GM12878 (cell line): Measurements from ENCODE around the gene OR2S2. TPM values are rescaled to one million over a fixed set of nuclear protein-coding genes. Genes with fewer than 3 reads are reported as not detected.

Experiments
- ATAC-seq: fragments of 200-7000 bp; cut with Tn5 transposase; 3 replicates; pipeline ENCODE4 v1.9.1; 2020; ENCODE audit warnings: mild to moderate bottlenecking, moderate library complexity
- BruUV-seq: library from RNA; stranded (reverse); fragments of 400-500 nt; replicated peaks from 2 replicates; lab custom pipeline; 2021; lab: Mats Ljungman, UMichigan
- CTCF ChIA-PET: fragments of 300-600 bp; sonication (Branson Sonifier 250); formaldehyde crosslinking; extraction: SDS; loops from one replicate; lab custom pipeline; 2021; ENCODE audit warnings: inconsistent platforms; lab: Yijun Ruan, JAX
- POLR2A ChIA-PET: fragments of 350-600 bp; formaldehyde crosslinking; extraction: SDS; loops from one replicate; lab custom pipeline; 2021; ENCODE audit warnings: inconsistent platforms; lab: Charles Lee
- RAD21 ChIA-PET: fragments of 300-600 bp; sonication (Branson Sonifier 250); formaldehyde crosslinking; loops from one replicate; lab custom pipeline; 2023; ENCODE audit warnings: antibody characterized with exemption; ENCODE audit not compliant: unreplicated experiment; lab: Charles Lee
- SMC1A ChIA-PET: fragments of 300-600 bp; sonication (Branson Sonifier 250); formaldehyde crosslinking; loops from one replicate; lab custom pipeline; 2023; ENCODE audit not compliant: unreplicated experiment, uncharacterized antibody; lab: Charles Lee
- DNase-seq: peaks from one replicate; pipeline ENCODE4 v3.0.0-alpha.2; 2011; ENCODE audit warnings: low read depth, low spot score
- FAIRE-seq: peaks from 3 replicates; lab custom pipeline; 2011; peaks lifted over from hg19 to GRCh38; lab: Jason Lieb, UNC
- H2AFZ ChIP-seq: 2 replicates; pipeline ENCODE4 v1.6.0; 2011; ENCODE audit warnings: low read depth, low read length, control low read depth; ENCODE audit not compliant: control insufficient read depth
- H3K27ac ChIP-seq: 2 replicates; pipeline ENCODE4 v1.5.1; 2011; ENCODE audit warnings: control low read depth; ENCODE audit not compliant: control insufficient read depth, insufficient read depth
- H3K27me3 ChIP-seq, 2 experiments: replicated peaks in 1 of 2; 2 replicates each; pipeline versions ENCODE4 v1.6.0 to v1.6.1; 2011; ENCODE audit warnings: low read length in 1 of 2; ENCODE audit not compliant: control insufficient read depth in 2 of 2, insufficient read depth in 2 of 2
- H3K36me3 ChIP-seq, 2 experiments: 2 replicates each; pipeline ENCODE4 v1.5.1; 2011; ENCODE audit warnings: low read length in 1 of 2; ENCODE audit not compliant: control insufficient read depth in 2 of 2, insufficient read depth in 2 of 2
- H3K4me1 ChIP-seq: 2 replicates; pipeline ENCODE4 v1.6.1; 2011; ENCODE audit warnings: mild to moderate bottlenecking, low read length, moderate library complexity, mixed read lengths; ENCODE audit not compliant: control insufficient read depth, insufficient read depth
- H3K4me2 ChIP-seq: 2 replicates; pipeline ENCODE4 v1.6.0; 2011; ENCODE audit warnings: control low read depth; ENCODE audit not compliant: control insufficient read depth, insufficient read depth
- H3K4me3 ChIP-seq: fragments of 200-600 bp; sonication (generic); 2 replicates; pipeline ENCODE4 v1.5.1; 2016
- H3K79me2 ChIP-seq: 2 replicates; pipeline ENCODE4 v1.6.0; 2011; ENCODE audit warnings: low read length; ENCODE audit not compliant: control insufficient read depth, insufficient read depth
- H3K9ac ChIP-seq: 2 replicates; pipeline ENCODE4 v1.8.0; 2011; ENCODE audit warnings: low read length, control low read depth, mixed read lengths; ENCODE audit not compliant: control insufficient read depth, insufficient read depth
- H3K9me3 ChIP-seq: replicated peaks from 3 replicates; pipeline ENCODE4 v1.5.1; 2011; ENCODE audit warnings: mild to moderate bottlenecking, low read length; ENCODE audit not compliant: control insufficient read depth, insufficient read depth
- H4K20me1 ChIP-seq: 2 replicates; pipeline ENCODE4 v1.6.0; 2011; ENCODE audit not compliant: control insufficient read depth, insufficient read depth
- BCL11A ChIP-seq: IDR thresholded peaks from 2 replicates; pipeline ENCODE4 v1.6.1; 2011; ENCODE audit warnings: low read depth, low read length
- BMI1 ChIP-seq: fragments of 450-650 bp; IDR thresholded peaks from 2 replicates; pipeline ENCODE4 v1.6.1; 2016; ENCODE audit warnings: mild to moderate bottlenecking, moderate library complexity, borderline replicate concordance
- CBFB ChIP-seq: IDR thresholded peaks from 2 replicates; pipeline ENCODE4 v1.6.1; 2016; ENCODE audit warnings: antibody characterized with exemption, low read depth
- CEBPB ChIP-seq, 2 experiments: fragments of 150-350 bp in 1 of 2; IDR thresholded peaks; 2 replicates each; pipeline ENCODE4 v1.6.1; 2012 to 2014; ENCODE audit warnings: low read depth in 2 of 2, low read length in 2 of 2, borderline replicate concordance in 1 of 2, inconsistent platforms in 1 of 2
- CHD1 ChIP-seq: IDR thresholded peaks from 2 replicates; pipeline ENCODE4 v1.6.1; 2012; ENCODE audit warnings: low read depth, low read length, improper control_type of control experiment
- ESRRA ChIP-seq: IDR thresholded peaks from 2 replicates; pipeline ENCODE4 v1.6.1; 2012; ENCODE audit warnings: mild to moderate bottlenecking, low read length, improper control_type of control experiment
- FOS ChIP-seq: IDR thresholded peaks from 3 replicates; pipeline ENCODE4 v1.6.1; 2011; ENCODE audit warnings: borderline replicate concordance; ENCODE audit not compliant: insufficient read length; ENCODE audit errors: extremely low read depth
- KDM1A ChIP-seq: fragments of 200-600 bp; sonication (generic); IDR thresholded peaks from 2 replicates; pipeline ENCODE4 v1.6.1; 2016; ENCODE audit warnings: borderline replicate concordance
- MEF2B ChIP-seq: fragments of 450-650 bp; IDR thresholded peaks from 2 replicates; pipeline ENCODE4 v1.6.1; 2018; ENCODE audit warnings: mild to moderate bottlenecking, moderate library complexity; ENCODE audit not compliant: partially characterized antibody, poor library complexity, severe bottlenecking
- SPI1 ChIP-seq: IDR thresholded peaks from 2 replicates; pipeline ENCODE4 v1.6.1; 2011; ENCODE audit warnings: low read depth, mild to moderate bottlenecking, low read length, moderate library complexity, borderline replicate concordance; ENCODE audit not compliant: insufficient read depth
- ZNF24 ChIP-seq: fragments of 450-650 bp; IDR thresholded peaks from 2 replicates; pipeline ENCODE4 v1.6.1; 2017; ENCODE audit warnings: antibody characterized with exemption, mild to moderate bottlenecking
- WGBS: methylation state at CpG from one replicate; pipeline ENCODE4 v1.1.6; 2016; ENCODE audit warnings: low lambda C conversion rate; ENCODE audit not compliant: insufficient replicate concordance, insufficient coverage; ENCODE audit errors: missing lambda C conversion rate; 5-methylcytosine and 5-hydroxymethylcytosine counted together
- in situ Hi-C: fragments of 300-500 bp; cut with MboI; formaldehyde crosslinking; loops from 9 replicates; pipeline ENCODE4 v1.14.3; 2018; ENCODE audit warnings: mixed read lengths
- intact Hi-C: fragments of 100-400 bp; cut with micrococcal nuclease; formaldehyde crosslinking; loops from one replicate; pipeline ENCODE4 v1.14.2; 2022; ENCODE audit not compliant: unreplicated experiment
- polyA plus RNA-seq, 11 experiments: library from polyadenylated mRNA; depleted of rRNA in 4 of 11; unstranded in 6 of 11; stranded (reverse) in 5 of 11; fragments of >200 nt; fragmentation: Nextera tagmentation in 4 of 11; fragmentation: Illumina TruSeq in 1 of 11; extraction: Ambion mirVana in 4 of 11; extraction: Trizol in 1 of 11; gene quantifications; 1 replicate in 1 of 11; 2 replicates in 10 of 11; pipeline versions ENCODE4 v1.2.1 to v1.2.3, GENCODE V29; 2011 to 2016; ENCODE audit warnings: inconsistent platforms in 2 of 11, missing spikeins in 2 of 11, low read depth in 1 of 11
- total RNA-seq, 4 experiments: library from RNA; depleted of rRNA in 3 of 4; stranded (reverse); fragments of >200 nt in 3 of 4; fragmentation: Illumina TruSeq in 1 of 4; extraction: Trizol in 1 of 4; gene quantifications; 2 replicates each; pipeline versions ENCODE4 v1.2.1 to v1.2.3, GENCODE V29; 2013 to 2021
- TF ChIP-seq, protein P1 (sequence below): IDR thresholded peaks from 2 replicates; pipeline ENCODE4 v1.6.1; 2011; ENCODE audit warnings: low read depth, low read length, improper control_type of control experiment, borderline replicate concordance
- TF ChIP-seq, protein P2 (sequence below): fragments of 450-650 bp; IDR thresholded peaks from 2 replicates; pipeline ENCODE4 v1.6.1; 2017; ENCODE audit warnings: low read depth, mild to moderate bottlenecking, moderate library complexity
- TF ChIP-seq, protein P3 (sequence below): fragments of 450-650 bp; IDR thresholded peaks from 2 replicates; pipeline ENCODE4 v1.6.1; 2018; ENCODE audit warnings: borderline replicate concordance, mild to moderate bottlenecking; ENCODE audit not compliant: partially characterized antibody

The OR2S2 gene
- total and polyA plus RNA-seq, 10 of the 15 experiments (the other 5 are each of a cell fraction or from before 2014, with no cell fraction given) = not detected

DNA sequence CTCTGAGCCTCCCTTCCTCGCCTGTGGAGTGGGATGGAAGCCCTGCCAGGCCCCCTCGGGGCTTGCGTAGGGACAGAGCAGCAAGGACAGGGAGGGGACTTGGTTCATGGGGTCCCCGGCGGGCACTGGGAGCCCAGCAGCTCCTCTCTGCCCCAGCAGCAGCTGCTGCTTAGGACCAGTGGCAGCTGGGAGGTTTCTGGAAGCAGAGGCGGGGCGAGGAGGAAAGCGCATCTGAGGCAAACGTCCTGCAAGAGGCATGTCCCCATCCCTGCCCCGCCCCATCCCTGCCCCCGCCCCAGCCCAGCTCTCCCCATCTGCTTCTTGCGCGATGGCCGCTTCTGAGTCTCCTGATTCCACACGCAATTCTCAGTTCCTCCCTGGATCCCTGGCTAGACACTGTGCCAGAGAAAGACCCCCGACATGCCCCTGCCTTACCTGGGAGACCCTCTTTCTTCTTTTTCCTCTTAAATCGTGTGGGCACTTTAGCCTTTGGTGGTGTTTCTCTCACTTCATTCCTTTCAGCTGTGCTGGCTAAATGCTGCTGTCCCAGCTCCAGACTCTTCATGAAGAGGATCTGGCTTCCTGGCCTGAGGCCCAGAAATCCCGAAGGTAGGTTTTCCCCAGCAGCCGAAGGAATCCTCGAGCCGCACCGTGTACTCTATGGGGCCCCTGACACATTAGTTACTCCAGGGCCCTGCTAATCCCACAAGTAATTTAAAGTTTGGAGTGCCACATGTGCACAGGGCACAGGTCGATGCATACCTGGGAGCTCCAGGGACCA lies 4.4 kb upstream of the OR2S2 start (continued):
- TF ChIP-seq, protein P1, sequence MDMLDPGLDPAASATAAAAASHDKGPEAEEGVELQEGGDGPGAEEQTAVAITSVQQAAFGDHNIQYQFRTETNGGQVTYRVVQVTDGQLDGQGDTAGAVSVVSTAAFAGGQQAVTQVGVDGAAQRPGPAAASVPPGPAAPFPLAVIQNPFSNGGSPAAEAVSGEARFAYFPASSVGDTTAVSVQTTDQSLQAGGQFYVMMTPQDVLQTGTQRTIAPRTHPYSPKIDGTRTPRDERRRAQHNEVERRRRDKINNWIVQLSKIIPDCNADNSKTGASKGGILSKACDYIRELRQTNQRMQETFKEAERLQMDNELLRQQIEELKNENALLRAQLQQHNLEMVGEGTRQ = no peak
- TF ChIP-seq CHD1 (no peak), CBFB (no peak), MEF2B (no peak)

DNA sequence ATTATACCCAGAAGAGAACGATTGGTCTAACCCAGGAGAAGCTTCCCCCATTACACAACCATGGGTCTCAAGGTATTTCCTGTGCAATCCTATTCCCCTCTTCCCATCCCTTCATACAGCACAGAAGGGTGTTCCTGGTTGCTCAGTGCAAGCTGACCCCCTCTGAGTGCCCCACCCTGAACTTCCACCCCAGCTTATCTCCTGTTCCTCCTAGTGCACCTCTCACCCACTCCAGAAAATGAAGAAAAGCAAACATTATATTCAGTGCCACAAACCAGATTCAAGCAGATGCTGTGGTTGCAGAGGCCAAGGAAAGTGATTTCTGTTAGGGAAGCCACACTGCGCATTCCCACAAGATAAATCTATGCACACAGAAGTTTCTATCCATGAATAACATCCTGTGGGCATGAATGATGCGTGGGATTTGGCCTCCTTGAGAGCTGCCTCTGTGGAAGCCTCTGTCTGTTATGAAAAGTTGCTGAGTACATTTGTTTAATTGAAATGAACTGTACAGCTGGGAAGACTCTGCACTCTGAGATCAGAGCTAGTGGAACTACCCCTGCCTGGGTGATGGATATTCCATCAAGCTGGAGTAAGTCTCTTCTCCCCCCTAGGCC lies 2.2 kb upstream of the OR2S2 start:
- Histone ChIP-seq H3K4me3 (no peak overlapping the region), H4K20me1 (no peaks in the 10 kb centered on the region), H3K27ac (no peak overlapping the region), H3K9ac (no peak overlapping the region), H3K36me3 (no peaks in the 10 kb centered on the region), H2AFZ (no peak overlapping the region), H3K9me3 (no peaks in the 10 kb centered on the region), H3K27me3 (no peaks in the 10 kb centered on the region; a peak in 2 of 4 replicates), H3K4me2 (no peak overlapping the region), H3K79me2 (no peaks in the 10 kb centered on the region), H3K4me1 (no peaks in the 10 kb centered on the region)
- ChIA-PET RAD21 (interaction anchor here (1.5 kb wide), 1 partner anchor 63 kb away, joined by 8 read pairs; no protein-coding TSS in a partner anchor), POLR2A (no interaction called here), SMC1A (interaction anchor here (0.7 to 0.9 kb wide), 2 partner anchors 9 to 35 kb away, joined by 3 read pairs; no protein-coding TSS in a partner anchor), CTCF (interaction anchor here (2.1 to 7.7 kb wide), 2 partner anchors 17 to 64 kb away, joined by 8 to 100 read pairs; no protein-coding TSS in a partner anchor)
- no TSS peak for BruUV-seq
- TF ChIP-seq ZNF24 = no peak
- TF ChIP-seq FOS = no peak
- TF ChIP-seq, protein P2, sequence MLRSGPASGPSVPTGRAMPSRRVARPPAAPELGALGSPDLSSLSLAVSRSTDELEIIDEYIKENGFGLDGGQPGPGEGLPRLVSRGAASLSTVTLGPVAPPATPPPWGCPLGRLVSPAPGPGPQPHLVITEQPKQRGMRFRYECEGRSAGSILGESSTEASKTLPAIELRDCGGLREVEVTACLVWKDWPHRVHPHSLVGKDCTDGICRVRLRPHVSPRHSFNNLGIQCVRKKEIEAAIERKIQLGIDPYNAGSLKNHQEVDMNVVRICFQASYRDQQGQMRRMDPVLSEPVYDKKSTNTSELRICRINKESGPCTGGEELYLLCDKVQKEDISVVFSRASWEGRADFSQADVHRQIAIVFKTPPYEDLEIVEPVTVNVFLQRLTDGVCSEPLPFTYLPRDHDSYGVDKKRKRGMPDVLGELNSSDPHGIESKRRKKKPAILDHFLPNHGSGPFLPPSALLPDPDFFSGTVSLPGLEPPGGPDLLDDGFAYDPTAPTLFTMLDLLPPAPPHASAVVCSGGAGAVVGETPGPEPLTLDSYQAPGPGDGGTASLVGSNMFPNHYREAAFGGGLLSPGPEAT = no peak
- no peak for TF ChIP-seq BCL11A
- TF ChIP-seq SPI1 = no peak
- TF ChIP-seq BMI1 = no peak
- TF ChIP-seq, protein P3, sequence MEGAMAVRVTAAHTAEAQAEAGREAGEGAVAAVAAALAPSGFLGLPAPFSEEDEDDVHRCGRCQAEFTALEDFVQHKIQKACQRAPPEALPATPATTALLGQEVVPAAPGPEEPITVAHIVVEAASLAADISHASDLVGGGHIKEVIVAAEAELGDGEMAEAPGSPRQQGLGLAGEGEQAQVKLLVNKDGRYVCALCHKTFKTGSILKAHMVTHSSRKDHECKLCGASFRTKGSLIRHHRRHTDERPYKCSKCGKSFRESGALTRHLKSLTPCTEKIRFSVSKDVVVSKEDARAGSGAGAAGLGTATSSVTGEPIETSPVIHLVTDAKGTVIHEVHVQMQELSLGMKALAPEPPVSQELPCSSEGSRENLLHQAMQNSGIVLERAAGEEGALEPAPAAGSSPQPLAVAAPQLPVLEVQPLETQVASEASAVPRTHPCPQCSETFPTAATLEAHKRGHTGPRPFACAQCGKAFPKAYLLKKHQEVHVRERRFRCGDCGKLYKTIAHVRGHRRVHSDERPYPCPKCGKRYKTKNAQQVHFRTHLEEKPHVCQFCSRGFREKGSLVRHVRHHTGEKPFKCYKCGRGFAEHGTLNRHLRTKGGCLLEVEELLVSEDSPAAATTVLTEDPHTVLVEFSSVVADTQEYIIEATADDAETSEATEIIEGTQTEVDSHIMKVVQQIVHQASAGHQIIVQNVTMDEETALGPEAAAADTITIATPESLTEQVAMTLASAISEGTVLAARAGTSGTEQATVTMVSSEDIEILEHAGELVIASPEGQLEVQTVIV = no peak
- no peak for TF ChIP-seq KDM1A
- no peak for TF ChIP-seq CEBPB (IDR thresholded peaks at IDR 0.05; ENCODE audit: borderline replicate concordance in 1 of 2, low read depth in 2 of 2, low read length in 2 of 2)
- TF ChIP-seq ESRRA = no peak
- intact Hi-C loops (no loop called here), in situ Hi-C loops (no loop called here)
- WGBS = 17% methylated on average over 3 of the region's 3 CpGs
- FAIRE-seq (no peak), DNase-seq (no peak), ATAC-seq (no peak)
